MCF 10A (cell line): ENCODE results near the gene PLCL1. TPM values are rescaled to one million over a fixed set of nuclear protein-coding genes. Genes with fewer than 3 reads are reported as not detected.

Experiments
- BruUV-seq: library from RNA; stranded (reverse); fragments of 400-500 nt; replicated peaks from 2 replicates; lab custom pipeline; 2021; lab: Mats Ljungman, UMichigan
- CTCF ChIA-PET: fragments of 300-600 bp; sonication (Branson Sonifier 250); formaldehyde crosslinking; extraction: SDS; loops from one replicate; lab custom pipeline; 2021; ENCODE audit warnings: antibody characterized with exemption, inconsistent platforms; lab: Yijun Ruan, JAX
- POLR2A ChIA-PET: fragments of 300-600, 350-650 bp; sonication (Branson Sonifier 250); formaldehyde crosslinking; extraction: SDS; loops from one replicate; lab custom pipeline; 2020; ENCODE audit warnings: antibody characterized with exemption, inconsistent platforms; lab: Yijun Ruan, JAX
- DNase-seq: peaks from one replicate; pipeline ENCODE4 v3.0.0-alpha.2; 2018; ENCODE audit not compliant: unreplicated experiment
- H3K27ac Mint-ChIP-seq: one replicate; pipeline ENCODE4 v1.8.0; 2022; ENCODE audit warnings: mild to moderate bottlenecking, low read depth, mixed read lengths; ENCODE audit not compliant: unreplicated experiment
- H3K27me3 Mint-ChIP-seq: one replicate; pipeline ENCODE4 v1.8.0; 2022; ENCODE audit warnings: mixed read lengths; ENCODE audit not compliant: insufficient read depth, unreplicated experiment
- H3K36me3 Mint-ChIP-seq: one replicate; pipeline ENCODE4 v1.8.0; 2022; ENCODE audit warnings: mild to moderate bottlenecking, moderate library complexity, mixed read lengths; ENCODE audit not compliant: insufficient read depth, unreplicated experiment
- H3K4me1 Mint-ChIP-seq: one replicate; pipeline ENCODE4 v1.8.0; 2022; ENCODE audit warnings: mixed read lengths; ENCODE audit not compliant: insufficient read depth, unreplicated experiment
- H3K4me3 Mint-ChIP-seq: one replicate; pipeline ENCODE4 v1.8.0; 2022; ENCODE audit warnings: mild to moderate bottlenecking, moderate library complexity, mixed read lengths; ENCODE audit not compliant: unreplicated experiment
- H3K9me3 Mint-ChIP-seq: one replicate; pipeline ENCODE4 v1.8.0; 2022; ENCODE audit warnings: mixed read lengths; ENCODE audit not compliant: unreplicated experiment
- CTCF ChIP-seq: fragments of 200-600 bp; IDR thresholded peaks from one replicate; pipeline ENCODE4 v1.8.0; 2022; ENCODE audit warnings: antibody characterized with exemption, mild to moderate bottlenecking; ENCODE audit not compliant: unreplicated experiment
- intact Hi-C: fragments of 100-400 bp; cut with micrococcal nuclease; formaldehyde crosslinking; loops from 2 replicates; pipeline ENCODE4 v1.14.1; 2022
- total RNA-seq: library from RNA; stranded (reverse); gene quantifications from 2 replicates; pipeline ENCODE4 v1.2.3, GENCODE V29; 2022

The PLCL1 gene
- total RNA-seq, 1 experiment from 2014 or later = 0.12 TPM

DNA sequence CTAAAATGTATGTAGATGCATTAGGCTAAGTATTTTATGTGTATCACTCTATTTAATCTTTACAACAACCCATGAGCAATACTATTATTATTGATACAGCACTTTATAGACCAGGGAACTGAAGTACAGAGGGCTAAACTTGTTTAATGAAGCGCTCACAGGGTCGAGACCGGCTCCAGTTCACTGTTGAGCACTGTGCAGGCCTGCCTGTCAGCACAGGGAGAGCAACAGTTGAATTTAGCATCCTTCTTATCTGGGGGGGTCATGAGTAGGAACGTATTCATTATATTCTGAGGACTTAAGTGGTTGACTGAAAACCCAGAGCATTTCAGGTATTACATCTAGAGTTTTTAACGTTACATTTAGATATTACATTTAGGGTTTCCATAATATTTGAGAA, 120.1 kb downstream of the PLCL1 start:
- H3K27ac Mint-ChIP-seq = no peak overlapping the region
- ChIA-PET POLR2A (interaction anchor here (1.0 to 1.6 kb wide), 2 partner anchors 9 to 19 kb away, joined by 3 to 7 read pairs; no protein-coding TSS in a partner anchor), CTCF (no interaction called here)
- no peak overlapping the region for H3K4me3 Mint-ChIP-seq
- no peaks in the 10 kb centered on the region for H3K27me3 Mint-ChIP-seq
- intact Hi-C loops = no loop called here
- H3K9me3 Mint-ChIP-seq = no peaks in the 10 kb centered on the region
- no peak for DNase-seq
- no peaks in the 10 kb centered on the region for H3K36me3 Mint-ChIP-seq
- no TSS peak for BruUV-seq
- peaks cover 3% of the 10 kb centered on the region for H3K4me1 Mint-ChIP-seq
- TF ChIP-seq CTCF = no peak

DNA sequence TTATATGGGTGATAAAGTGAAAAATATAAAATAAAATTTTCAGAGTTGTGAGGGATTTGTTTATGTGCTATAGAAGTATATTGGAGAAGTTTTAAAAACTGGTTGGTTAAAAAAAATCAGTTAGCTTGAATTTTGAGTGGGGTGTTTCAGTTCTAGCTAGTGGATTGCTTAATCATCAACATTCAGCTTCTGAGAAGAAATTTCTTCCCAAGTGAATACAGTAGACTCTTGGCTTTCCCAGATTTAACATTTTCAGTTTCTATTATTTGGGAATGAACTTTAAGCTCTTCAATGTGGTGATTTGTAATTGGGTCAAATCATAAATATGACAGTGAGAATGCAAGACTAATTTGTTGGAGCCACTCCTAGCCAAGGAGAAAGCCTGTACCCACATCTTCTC, 120.8 kb downstream of the PLCL1 start:
- intact Hi-C loops = no loop called here
- no peak for TF ChIP-seq CTCF
- POLR2A ChIA-PET = interaction anchor here (1.0 to 1.6 kb wide), 2 partner anchors 10 to 18 kb away, joined by 3 to 7 read pairs; no protein-coding TSS in a partner anchor
- no peaks in the 10 kb centered on the region for H3K36me3 Mint-ChIP-seq
- H3K9me3 Mint-ChIP-seq = no peaks in the 10 kb centered on the region
- no TSS peak for BruUV-seq
- H3K4me3 Mint-ChIP-seq = no peak overlapping the region
- no peaks in the 10 kb centered on the region for H3K4me1 Mint-ChIP-seq
- CTCF ChIA-PET = no interaction called here
- no peak overlapping the region for H3K27ac Mint-ChIP-seq
- DNase-seq = no peak
- H3K27me3 Mint-ChIP-seq = no peaks in the 10 kb centered on the region

DNA sequence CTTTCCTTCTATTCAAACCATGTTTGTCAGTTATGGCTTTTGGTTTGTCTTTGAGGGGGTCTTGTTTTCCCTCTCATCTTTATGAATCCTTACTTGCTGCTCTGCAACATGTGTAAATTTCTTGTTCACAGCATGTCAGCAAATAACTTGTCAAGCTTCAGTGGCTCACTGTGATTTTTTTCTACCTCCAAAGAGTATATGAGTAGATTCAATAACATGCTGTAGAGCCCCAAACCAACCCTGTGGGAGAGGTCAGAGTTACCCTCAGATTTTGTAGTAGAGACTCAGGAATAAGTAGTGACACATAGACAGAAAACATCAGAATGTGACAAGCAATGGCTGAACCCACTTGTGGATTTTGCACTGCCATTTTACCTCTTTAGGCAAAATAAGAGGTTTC, 121.6 kb downstream of the PLCL1 start:
- no peak for TF ChIP-seq CTCF
- H3K4me1 Mint-ChIP-seq = no peaks in the 10 kb centered on the region
- POLR2A ChIA-PET = no interaction called here
- CTCF ChIA-PET = no interaction called here
- H3K9me3 Mint-ChIP-seq = no peaks in the 10 kb centered on the region
- H3K4me3 Mint-ChIP-seq = no peak overlapping the region
- H3K36me3 Mint-ChIP-seq = no peaks in the 10 kb centered on the region
- H3K27me3 Mint-ChIP-seq = no peaks in the 10 kb centered on the region
- DNase-seq = no peak
- intact Hi-C loops = no loop called here
- no TSS peak for BruUV-seq
- H3K27ac Mint-ChIP-seq = no peak overlapping the region

GRCh38 chr2:197926673-197927072, 122.3 kb downstream of the PLCL1 start:
- intact Hi-C loops = no loop called here
- DNase-seq = no peak
- no peaks in the 10 kb centered on the region for H3K27me3 Mint-ChIP-seq
- no peak for TF ChIP-seq CTCF
- ChIA-PET CTCF (interaction anchor here (0.5 kb wide), 1 partner anchor 10 kb away, joined by 3 read pairs; no protein-coding TSS in a partner anchor), POLR2A (no interaction called here)
- no TSS peak for BruUV-seq
- no peaks in the 10 kb centered on the region for H3K9me3 Mint-ChIP-seq
- no peak overlapping the region for H3K27ac Mint-ChIP-seq
- no peaks in the 10 kb centered on the region for H3K4me1 Mint-ChIP-seq
- no peak overlapping the region for H3K4me3 Mint-ChIP-seq
- H3K36me3 Mint-ChIP-seq = no peaks in the 10 kb centered on the region
